ENCODE data around the gene PDE11A. TPM values are rescaled to one million over a fixed set of nuclear protein-coding genes. Genes with fewer than 3 reads are reported as not detected.

PDE11A gene
- total RNA-seq, 4 donors from 2014 or later: under 0.01 to 0.58 (median under 0.01) TPM; not detected in 1

- 100% methylated on average over 1 of the region's 1 CpG for WGBS
- H3K27ac ChIP-seq (replicated peaks in 1 of 4): no peak overlapping the region
- H3K9me3 ChIP-seq: no peaks in the 10 kb centered on the region
- H3K4me3 ChIP-seq: no peak overlapping the region
- H3K36me3 ChIP-seq: no peaks in the 10 kb centered on the region
- intact Hi-C loops (cut with DNase I): no loop called here
- TF ChIP-seq CTCF (IDR thresholded peaks at IDR 0.05): no peak
- TF ChIP-seq POLR2A (IDR thresholded peaks at IDR 0.05; ENCODE audit: low read depth): no peak
- TF ChIP-seq EP300 (IDR thresholded peaks at IDR 0.05): no peak
- no peak for TF ChIP-seq POLR2AphosphoS5 (IDR thresholded peaks at IDR 0.05)
- peaks cover 0 to 8% (median 0%) of the 10 kb centered on the region in 4 donors for H3K4me1 ChIP-seq
- no peaks in the 10 kb centered on the region for H3K27me3 ChIP-seq
- no peak for DNase-seq (ENCODE audit: extremely low spot score)
Observed at GRCh38 chr2:177745531-177745930, 327.0 kb downstream of the PDE11A start.

GRCh38 chr2:177742851-177743250, 329.7 kb downstream of the PDE11A start:
- Histone ChIP-seq H3K9me3 (no peaks in the 10 kb centered on the region), H3K36me3 (no peaks in the 10 kb centered on the region), H3K27ac (replicated peaks in 1 of 4) (no peak overlapping the region), H3K4me3 (no peak overlapping the region), H3K27me3 (no peaks in the 10 kb centered on the region), H3K4me1 (peaks cover 0 to 8% (median 0%) of the 10 kb centered on the region in 4 donors)
- intact Hi-C loops (cut with DNase I): no loop called here
- no peak for TF ChIP-seq POLR2A (IDR thresholded peaks at IDR 0.05; ENCODE audit: low read depth)
- TF ChIP-seq CTCF (IDR thresholded peaks at IDR 0.05): no peak
- TF ChIP-seq EP300 (IDR thresholded peaks at IDR 0.05): no peak
- no peak for TF ChIP-seq POLR2AphosphoS5 (IDR thresholded peaks at IDR 0.05)
- DNase-seq (ENCODE audit: extremely low spot score): no peak
- 80% methylated on average over 3 of the region's 3 CpGs for WGBS

- Histone ChIP-seq H3K4me1 (peaks cover 0 to 8% (median 0%) of the 10 kb centered on the region in 4 donors), H3K36me3 (no peaks in the 10 kb centered on the region), H3K27ac (replicated peaks in 1 of 4) (no peak overlapping the region), H3K9me3 (no peaks in the 10 kb centered on the region), H3K27me3 (no peaks in the 10 kb centered on the region), H3K4me3 (no peak overlapping the region)
- TF ChIP-seq CTCF (IDR thresholded peaks at IDR 0.05) (no peak), POLR2AphosphoS5 (IDR thresholded peaks at IDR 0.05) (no peak), EP300 (IDR thresholded peaks at IDR 0.05) (no peak), POLR2A (IDR thresholded peaks at IDR 0.05; ENCODE audit: low read depth) (no peak)
- 100% methylated on average over 2 of the region's 2 CpGs for WGBS
- no peak for DNase-seq (ENCODE audit: extremely low spot score)
- intact Hi-C loops (cut with DNase I): no loop called here
Observed at GRCh38 chr2:177741866-177742265, 330.7 kb downstream of the PDE11A start.

GRCh38 chr2:177740700-177741099, 331.9 kb downstream of the PDE11A start:
- Histone ChIP-seq H3K4me3 (no peak overlapping the region), H3K27me3 (no peaks in the 10 kb centered on the region), H3K27ac (replicated peaks in 1 of 4) (no peak overlapping the region), H3K36me3 (no peaks in the 10 kb centered on the region), H3K4me1 (peaks cover 0 to 5% (median 0%) of the 10 kb centered on the region in 4 donors), H3K9me3 (no peaks in the 10 kb centered on the region)
- no peak for DNase-seq (ENCODE audit: extremely low spot score)
- TF ChIP-seq CTCF (IDR thresholded peaks at IDR 0.05) (no peak), POLR2AphosphoS5 (IDR thresholded peaks at IDR 0.05) (no peak), EP300 (IDR thresholded peaks at IDR 0.05) (no peak), POLR2A (IDR thresholded peaks at IDR 0.05; ENCODE audit: low read depth) (no peak)
- intact Hi-C loops (cut with DNase I): no loop called here
- 46% methylated on average over 1 of the region's 1 CpG for WGBS
